ENCODE results near the gene CNTNAP3.
A peak's percentile ranks its signal among the peaks of the same experiment; 100 is the strongest.
"Not testable (repeated sequence)": the region's sequence is repeated elsewhere in the genome, so short reads cannot be mapped to it uniquely, and the experiment has no call there.

CNTNAP3 gene

GRCh38 chr9:39067683-39068082 is 220.3 kb downstream of the CNTNAP3 start:
- DNase-seq (ENCODE audit: low spot score): not testable (repeated sequence)

- DNase-seq (ENCODE audit: low spot score): not testable (repeated sequence)
Measured at GRCh38 chr9:39062966-39063365, 225.0 kb downstream of the CNTNAP3 start.

- not testable (repeated sequence) for DNase-seq (ENCODE audit: low spot score)
Measured at GRCh38 chr9:39054453-39054852, 233.5 kb downstream of the CNTNAP3 start.

GRCh38 chr9:39046833-39047232 is 241.1 kb downstream of the CNTNAP3 start:
- not testable (repeated sequence) for DNase-seq (ENCODE audit: low spot score)

- DNase-seq (ENCODE audit: low spot score): not testable (repeated sequence)
Measured at GRCh38 chr9:39042352-39042803, 245.6 kb downstream of the CNTNAP3 start.

- DNase-seq (ENCODE audit: low spot score): not testable (repeated sequence)
Measured at GRCh38 chr9:39041774-39042173, 246.2 kb downstream of the CNTNAP3 start.

- DNase-seq (ENCODE audit: low spot score): not testable (repeated sequence)
Measured at GRCh38 chr9:39039148-39039547, 248.8 kb downstream of the CNTNAP3 start.

- DNase-seq (ENCODE audit: low spot score): not testable (repeated sequence)
Measured at GRCh38 chr9:39038221-39038620, 249.7 kb downstream of the CNTNAP3 start.

- not testable (repeated sequence) for DNase-seq (ENCODE audit: low spot score)
Measured at GRCh38 chr9:39033849-39034248, 254.1 kb downstream of the CNTNAP3 start.

- DNase-seq (ENCODE audit: low spot score): peak; percentile 82
Measured at GRCh38 chr9:39030204-39031019, 257.6 kb downstream of the CNTNAP3 start.

- not testable (repeated sequence) for DNase-seq (ENCODE audit: low spot score)
Measured at GRCh38 chr9:39028855-39029254, 259.1 kb downstream of the CNTNAP3 start.

- not testable (repeated sequence) for DNase-seq (ENCODE audit: low spot score)
Measured at GRCh38 chr9:39028168-39028567, 259.8 kb downstream of the CNTNAP3 start.

GRCh38 chr9:39025911-39026588 is 261.9 kb downstream of the CNTNAP3 start:
- not testable (repeated sequence) for DNase-seq (ENCODE audit: low spot score)
